Measurements from ENCODE around the gene MRC2. TPM values are rescaled to one million over a fixed set of nuclear protein-coding genes. Genes with fewer than 3 reads are reported as not detected.

MRC2 gene
- total RNA-seq, 1 donor from 2014 or later = 127 TPM

DNA sequence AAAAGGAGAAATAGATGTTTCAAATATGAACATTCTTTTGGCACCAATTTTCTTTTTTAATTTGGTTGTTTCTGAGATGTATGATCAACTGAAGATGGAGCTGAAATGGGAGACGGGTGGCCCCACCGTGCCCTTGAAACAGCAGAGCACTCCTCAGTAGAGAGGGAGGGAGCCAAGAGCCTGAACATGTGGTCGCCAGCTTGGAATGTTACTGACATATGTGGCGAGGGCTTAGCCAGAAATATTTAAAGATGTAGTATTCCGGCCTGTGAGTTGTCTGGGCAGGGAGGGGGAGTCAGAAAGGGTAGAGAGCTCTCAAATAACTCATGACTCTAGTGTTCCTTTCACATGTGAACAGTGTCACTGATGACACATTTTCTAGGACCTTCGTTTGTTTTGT, 13.3 kb upstream of the MRC2 start:
- Histone ChIP-seq H3K4me3 (no peak overlapping the region), H3K36me3 (peaks cover 72% of the 10 kb centered on the region), H3K27ac (no peak overlapping the region), H3K27me3 (no peaks in the 10 kb centered on the region), H3K9me3 (no peaks in the 10 kb centered on the region), H3K4me1 (no peaks in the 10 kb centered on the region)
- intact Hi-C loops (cut with DNase I) = no loop called here
- ATAC-seq = no peak
- DNase-seq = no peak
- TF ChIP-seq, protein P1, sequence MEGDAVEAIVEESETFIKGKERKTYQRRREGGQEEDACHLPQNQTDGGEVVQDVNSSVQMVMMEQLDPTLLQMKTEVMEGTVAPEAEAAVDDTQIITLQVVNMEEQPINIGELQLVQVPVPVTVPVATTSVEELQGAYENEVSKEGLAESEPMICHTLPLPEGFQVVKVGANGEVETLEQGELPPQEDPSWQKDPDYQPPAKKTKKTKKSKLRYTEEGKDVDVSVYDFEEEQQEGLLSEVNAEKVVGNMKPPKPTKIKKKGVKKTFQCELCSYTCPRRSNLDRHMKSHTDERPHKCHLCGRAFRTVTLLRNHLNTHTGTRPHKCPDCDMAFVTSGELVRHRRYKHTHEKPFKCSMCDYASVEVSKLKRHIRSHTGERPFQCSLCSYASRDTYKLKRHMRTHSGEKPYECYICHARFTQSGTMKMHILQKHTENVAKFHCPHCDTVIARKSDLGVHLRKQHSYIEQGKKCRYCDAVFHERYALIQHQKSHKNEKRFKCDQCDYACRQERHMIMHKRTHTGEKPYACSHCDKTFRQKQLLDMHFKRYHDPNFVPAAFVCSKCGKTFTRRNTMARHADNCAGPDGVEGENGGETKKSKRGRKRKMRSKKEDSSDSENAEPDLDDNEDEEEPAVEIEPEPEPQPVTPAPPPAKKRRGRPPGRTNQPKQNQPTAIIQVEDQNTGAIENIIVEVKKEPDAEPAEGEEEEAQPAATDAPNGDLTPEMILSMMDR (IDR thresholded peaks at IDR 0.05) = no peak

DNA sequence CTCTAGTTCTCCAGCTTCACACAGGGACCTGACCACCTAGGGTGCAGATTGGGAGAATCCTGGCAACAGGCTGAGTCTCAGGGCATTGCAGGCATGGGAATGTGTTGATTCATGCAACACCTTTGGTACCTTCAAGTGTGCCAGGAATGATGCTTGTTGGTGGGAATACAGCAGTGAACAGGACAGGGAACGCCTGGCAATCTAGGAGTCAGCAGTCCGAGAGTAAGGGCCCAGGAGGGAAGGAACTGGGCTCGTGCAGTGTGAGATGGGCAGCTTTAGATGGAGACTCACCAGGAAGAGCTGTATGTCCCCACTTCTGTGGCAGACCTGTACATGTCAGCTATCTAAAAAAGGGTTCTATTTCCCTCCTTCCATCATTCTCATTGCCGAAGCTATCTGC, 12.0 kb upstream of the MRC2 start:
- Histone ChIP-seq H3K4me3 (no peak overlapping the region), H3K27ac (no peak overlapping the region), H3K9me3 (no peaks in the 10 kb centered on the region), H3K27me3 (no peaks in the 10 kb centered on the region), H3K36me3 (peaks cover 58% of the 10 kb centered on the region), H3K4me1 (no peaks in the 10 kb centered on the region)
- intact Hi-C loops (cut with DNase I) = no loop called here
- DNase-seq (no peak), ATAC-seq (no peak)
- TF ChIP-seq, protein P1 (IDR thresholded peaks at IDR 0.05) = no peak

DNA sequence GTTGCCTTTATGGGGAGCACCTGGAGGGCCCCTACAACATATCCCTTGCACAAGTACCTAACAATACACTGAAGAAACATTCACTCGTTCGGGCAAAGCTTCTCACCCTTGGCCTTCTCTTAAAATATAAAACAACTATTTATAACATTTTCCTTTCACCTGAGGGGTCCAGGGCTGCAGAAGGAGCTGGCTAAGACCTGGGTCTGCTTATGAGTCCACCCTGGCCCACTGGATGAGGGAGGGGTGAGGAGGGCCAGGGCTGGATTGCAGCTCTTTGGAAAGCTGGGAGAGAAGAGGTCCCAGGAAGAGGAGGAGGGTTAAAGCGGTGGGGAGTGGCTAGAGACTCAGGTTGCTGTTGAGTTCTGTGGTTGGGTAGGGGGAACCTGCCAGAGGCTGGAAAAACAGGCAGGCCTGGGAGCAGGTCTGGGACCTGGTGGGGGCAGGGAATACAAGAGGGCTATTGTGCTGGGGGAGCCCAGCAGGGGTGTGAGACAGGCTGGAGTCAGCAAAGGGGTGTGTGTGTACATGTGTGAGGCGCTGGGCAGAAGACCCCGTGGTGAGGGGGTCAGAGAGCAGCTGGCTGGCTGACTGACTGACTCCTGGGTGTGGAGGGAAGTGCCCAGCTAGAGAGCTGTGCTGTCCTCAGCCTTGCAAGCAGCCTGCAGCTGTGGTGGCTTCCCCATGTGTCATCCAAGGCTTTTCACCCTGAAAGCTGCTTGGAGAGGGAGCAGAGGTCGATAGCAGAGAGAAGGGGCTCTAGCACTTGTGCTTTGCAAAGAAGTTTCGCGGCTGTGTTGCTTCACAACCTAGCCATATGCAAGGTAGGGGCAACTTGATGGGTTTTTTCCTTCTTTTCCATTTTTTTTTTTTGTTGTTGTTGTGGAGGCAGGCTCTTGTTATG, 10.2 kb upstream of the MRC2 start:
- intact Hi-C loops (cut with DNase I) = no loop called here
- no peak for DNase-seq
- no peak for ATAC-seq
- Histone ChIP-seq H3K9me3 (no peaks in the 10 kb centered on the region), H3K27ac (no peak overlapping the region), H3K4me3 (no peak overlapping the region), H3K36me3 (peaks cover 41% of the 10 kb centered on the region), H3K27me3 (no peaks in the 10 kb centered on the region), H3K4me1 (no peaks in the 10 kb centered on the region)
- TF ChIP-seq, protein P1 (IDR thresholded peaks at IDR 0.05) = no peak

DNA sequence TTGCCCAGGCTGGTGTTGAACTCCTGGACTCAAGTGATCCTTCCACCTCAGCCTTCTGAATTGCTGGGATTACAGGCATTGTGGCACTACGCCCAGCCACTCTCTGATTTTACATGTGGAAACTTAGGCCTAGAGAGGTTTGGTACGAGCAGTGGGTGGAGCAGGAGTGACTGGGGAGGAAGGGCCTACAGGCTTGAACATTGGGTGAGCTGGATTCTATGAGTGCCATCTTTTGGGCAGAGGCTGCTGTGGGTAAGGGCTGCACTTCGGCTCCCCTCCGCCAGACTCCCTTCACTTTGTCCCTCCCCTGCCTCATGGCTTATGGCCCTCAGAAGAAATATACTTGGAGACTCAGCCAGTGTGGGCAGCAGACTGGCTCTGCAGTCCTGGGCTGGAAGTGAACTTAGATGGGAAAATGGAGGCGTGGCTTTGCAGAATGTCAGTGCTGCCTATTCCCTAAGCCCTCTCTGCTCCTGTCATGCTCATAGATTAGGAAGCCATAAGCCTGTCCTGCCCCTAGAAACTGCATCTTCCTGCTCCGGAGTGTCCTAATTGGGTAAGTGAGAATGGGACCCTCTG, 9.5 kb upstream of the MRC2 start:
- no peak for DNase-seq
- TF ChIP-seq, protein P1 (IDR thresholded peaks at IDR 0.05) = no peak
- H3K36me3 ChIP-seq = peaks cover 34% of the 10 kb centered on the region

DNA sequence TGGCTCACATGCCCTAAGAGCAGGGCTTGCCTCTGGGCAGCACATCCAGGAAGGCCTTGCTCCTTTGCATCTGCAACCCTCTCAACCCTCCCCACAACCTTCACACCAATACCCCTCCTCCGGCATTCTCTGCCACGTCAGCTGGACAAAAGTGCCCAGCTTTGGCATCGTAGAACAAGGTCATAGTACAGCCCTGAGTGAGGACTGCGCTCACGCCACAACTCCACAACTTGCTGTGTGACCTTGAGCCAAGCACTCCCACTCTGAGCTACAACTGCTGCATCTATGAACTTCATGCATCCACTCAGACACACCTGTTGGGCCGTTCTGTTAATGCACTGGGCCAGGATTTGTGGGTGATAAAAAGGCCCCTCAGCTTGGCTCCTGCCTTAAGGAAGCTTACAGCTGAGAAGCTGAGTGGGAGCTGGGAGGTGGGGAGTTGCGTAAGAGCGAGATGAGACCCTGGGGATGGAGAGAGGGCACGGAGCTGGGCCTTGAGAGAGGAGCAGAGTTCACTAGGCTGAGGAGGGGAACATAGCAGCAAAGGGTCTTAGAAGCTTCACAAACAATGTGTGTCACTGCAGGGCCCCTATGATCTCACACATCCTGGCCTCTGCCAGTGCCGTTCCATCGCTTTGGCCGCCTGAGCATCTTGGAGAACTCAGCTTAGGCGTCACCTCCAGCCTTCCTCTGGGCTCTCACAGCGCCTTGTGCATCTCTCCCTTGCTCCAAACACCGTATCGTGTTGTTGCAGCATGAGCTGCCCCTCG, 8.6 kb upstream of the MRC2 start:
- H3K27ac ChIP-seq = no peak overlapping the region
- peaks cover 25% of the 10 kb centered on the region for H3K36me3 ChIP-seq
- no peaks in the 10 kb centered on the region for H3K27me3 ChIP-seq
- H3K4me3 ChIP-seq = no peak overlapping the region
- intact Hi-C loops (cut with DNase I) = no loop called here
- no peak for DNase-seq
- ATAC-seq = no peak
- no peaks in the 10 kb centered on the region for H3K4me1 ChIP-seq
- no peaks in the 10 kb centered on the region for H3K9me3 ChIP-seq
- TF ChIP-seq, protein P1 (IDR thresholded peaks at IDR 0.05) = no peak

More for the DNA sequence above, 9.5 kb upstream of the MRC2 start:
- Histone ChIP-seq H3K9me3 (no peaks in the 10 kb centered on the region), H3K4me3 (no peak overlapping the region), H3K27ac (no peak overlapping the region), H3K4me1 (no peaks in the 10 kb centered on the region), H3K27me3 (no peaks in the 10 kb centered on the region)
- intact Hi-C loops (cut with DNase I) = no loop called here
- peak; percentile 50 for ATAC-seq

Data from upper lobe of right lung (tissue), 1 donor.